GM12878 (cell line): Measurements from ENCODE around the gene ESR2.

Experiments
- CTCF ChIP-seq, 3 experiments: IDR thresholded peaks in 2 of 3; conservative IDR thresholded peaks in 1 of 3; 2 replicates each; pipeline ENCODE4 v1.5.1; 2011; ENCODE audit warnings: low read depth in 3 of 3, low read length in 3 of 3, mild to moderate bottlenecking in 3 of 3, control low read depth in 2 of 3, moderate library complexity in 2 of 3, inconsistent platforms in 1 of 3, mixed read lengths in 1 of 3; ENCODE audit not compliant: control insufficient read depth in 2 of 3, insufficient read depth in 1 of 3; ENCODE audit errors: extremely low read depth in 1 of 3
- ESRRA ChIP-seq: IDR thresholded peaks from 2 replicates; pipeline ENCODE4 v1.6.1; 2012; ENCODE audit warnings: mild to moderate bottlenecking, low read length, improper control_type of control experiment
- FOXM1 ChIP-seq: IDR thresholded peaks from 2 replicates; pipeline ENCODE4 v1.6.1; 2012; ENCODE audit warnings: low read depth, mild to moderate bottlenecking, inconsistent platforms, low read length, moderate library complexity
- HDAC6 ChIP-seq: fragments of 200-600 bp; sonication (generic); IDR thresholded peaks from one replicate; pipeline ENCODE4 v1.8.0; 2017; ENCODE audit warnings: antibody characterized with exemption; ENCODE audit not compliant: unreplicated experiment
- JUNB ChIP-seq: IDR thresholded peaks from 2 replicates; pipeline ENCODE4 v1.6.1; 2016; ENCODE audit warnings: antibody characterized with exemption, mild to moderate bottlenecking
- KDM1A ChIP-seq: fragments of 200-600 bp; sonication (generic); IDR thresholded peaks from 2 replicates; pipeline ENCODE4 v1.6.1; 2016; ENCODE audit warnings: borderline replicate concordance
- PKNOX1 ChIP-seq: fragments of 450-650 bp; IDR thresholded peaks from 2 replicates; pipeline ENCODE4 v1.6.1; 2016; ENCODE audit warnings: mild to moderate bottlenecking
- POLR2A ChIP-seq: IDR thresholded peaks from 2 replicates; pipeline ENCODE4 v1.6.1; 2011; ENCODE audit warnings: low read depth, mild to moderate bottlenecking, low read length
- SIN3A ChIP-seq: IDR thresholded peaks from 2 replicates; pipeline ENCODE4 v1.6.1; 2012; ENCODE audit warnings: low read depth, low read length, improper control_type of control experiment
- TCF7 ChIP-seq: IDR thresholded peaks from 2 replicates; pipeline ENCODE4 v1.6.1; 2014; ENCODE audit warnings: antibody characterized with exemption, borderline replicate concordance
- ZNF274 ChIP-seq: IDR thresholded peaks from one replicate; pipeline ENCODE4 v1.8.0; 2011; ENCODE audit not compliant: insufficient read length, insufficient read depth
- TF ChIP-seq, protein P1 (sequence below): fragments of 450-650 bp; IDR thresholded peaks from 2 replicates; pipeline ENCODE4 v1.6.1; 2017; ENCODE audit warnings: mild to moderate bottlenecking, moderate library complexity
- TF ChIP-seq, protein P2 (sequence below): fragments of 450-650 bp; IDR thresholded peaks from 2 replicates; pipeline ENCODE4 v1.6.1; 2014; ENCODE audit warnings: mild to moderate bottlenecking
- TF ChIP-seq, protein P3 (sequence below): IDR thresholded peaks from 2 replicates; pipeline ENCODE4 v1.6.1; 2012; ENCODE audit warnings: low read length, inconsistent platforms

DNA sequence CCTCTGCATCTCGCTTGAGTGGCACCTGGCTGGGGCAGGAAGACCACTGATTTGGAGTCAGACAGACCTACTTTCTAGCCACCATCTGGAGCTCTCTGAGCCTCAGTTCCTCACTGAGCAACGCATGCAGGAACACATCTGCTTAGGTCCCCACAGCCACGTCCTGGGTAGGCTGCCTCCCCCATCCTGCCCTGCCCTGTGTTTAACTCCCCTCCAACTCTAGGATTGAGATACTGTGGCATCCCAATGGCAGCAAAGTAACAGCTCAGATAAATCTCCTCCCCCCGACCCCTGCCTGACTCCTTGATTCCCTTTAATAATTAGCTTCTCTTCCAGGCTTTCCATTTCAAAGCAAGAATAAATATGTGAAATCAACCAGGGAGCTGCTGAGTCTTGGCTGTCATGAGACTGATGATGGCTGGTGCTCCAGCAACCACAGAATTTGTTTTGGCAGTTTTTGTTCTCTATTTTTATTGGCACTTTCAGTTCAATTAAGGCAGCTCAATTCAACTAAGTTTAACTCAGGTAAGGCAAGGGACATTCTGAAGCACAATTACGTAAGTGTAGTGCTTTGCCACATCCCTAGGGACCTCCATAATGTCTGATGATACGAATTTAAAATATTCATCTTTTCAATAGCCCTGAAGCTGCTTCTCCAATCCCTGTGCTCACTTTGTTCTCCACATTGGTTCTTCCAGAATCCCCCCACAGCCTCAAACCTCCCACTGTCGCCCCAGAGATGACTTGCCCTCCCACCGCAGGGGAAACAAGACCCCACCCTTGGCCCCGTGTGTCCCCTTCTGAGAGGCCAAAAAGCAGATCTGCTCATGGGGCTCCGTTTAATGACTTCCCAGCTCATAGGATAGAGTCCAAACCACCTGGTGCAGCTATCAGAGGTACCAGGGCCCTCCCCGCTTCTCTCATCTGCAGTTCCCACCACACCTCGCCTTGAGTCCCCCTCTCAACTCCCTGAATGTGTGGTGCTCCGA, 58.2 kb downstream of the ESR2 start:
- TF ChIP-seq, protein P1, sequence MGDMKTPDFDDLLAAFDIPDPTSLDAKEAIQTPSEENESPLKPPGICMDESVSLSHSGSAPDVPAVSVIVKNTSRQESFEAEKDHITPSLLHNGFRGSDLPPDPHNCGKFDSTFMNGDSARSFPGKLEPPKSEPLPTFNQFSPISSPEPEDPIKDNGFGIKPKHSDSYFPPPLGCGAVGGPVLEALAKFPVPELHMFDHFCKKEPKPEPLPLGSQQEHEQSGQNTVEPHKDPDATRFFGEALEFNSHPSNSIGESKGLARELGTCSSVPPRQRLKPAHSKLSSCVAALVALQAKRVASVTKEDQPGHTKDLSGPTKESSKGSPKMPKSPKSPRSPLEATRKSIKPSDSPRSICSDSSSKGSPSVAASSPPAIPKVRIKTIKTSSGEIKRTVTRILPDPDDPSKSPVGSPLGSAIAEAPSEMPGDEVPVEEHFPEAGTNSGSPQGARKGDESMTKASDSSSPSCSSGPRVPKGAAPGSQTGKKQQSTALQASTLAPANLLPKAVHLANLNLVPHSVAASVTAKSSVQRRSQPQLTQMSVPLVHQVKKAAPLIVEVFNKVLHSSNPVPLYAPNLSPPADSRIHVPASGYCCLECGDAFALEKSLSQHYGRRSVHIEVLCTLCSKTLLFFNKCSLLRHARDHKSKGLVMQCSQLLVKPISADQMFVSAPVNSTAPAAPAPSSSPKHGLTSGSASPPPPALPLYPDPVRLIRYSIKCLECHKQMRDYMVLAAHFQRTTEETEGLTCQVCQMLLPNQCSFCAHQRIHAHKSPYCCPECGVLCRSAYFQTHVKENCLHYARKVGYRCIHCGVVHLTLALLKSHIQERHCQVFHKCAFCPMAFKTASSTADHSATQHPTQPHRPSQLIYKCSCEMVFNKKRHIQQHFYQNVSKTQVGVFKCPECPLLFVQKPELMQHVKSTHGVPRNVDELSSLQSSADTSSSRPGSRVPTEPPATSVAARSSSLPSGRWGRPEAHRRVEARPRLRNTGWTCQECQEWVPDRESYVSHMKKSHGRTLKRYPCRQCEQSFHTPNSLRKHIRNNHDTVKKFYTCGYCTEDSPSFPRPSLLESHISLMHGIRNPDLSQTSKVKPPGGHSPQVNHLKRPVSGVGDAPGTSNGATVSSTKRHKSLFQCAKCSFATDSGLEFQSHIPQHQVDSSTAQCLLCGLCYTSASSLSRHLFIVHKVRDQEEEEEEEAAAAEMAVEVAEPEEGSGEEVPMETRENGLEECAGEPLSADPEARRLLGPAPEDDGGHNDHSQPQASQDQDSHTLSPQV = no peak
- no peak for TF ChIP-seq ESRRA
- peak; percentile 25; the same call in 1 of the 2 replicates for TF ChIP-seq JUNB
- TF ChIP-seq SIN3A = no peak
- TF ChIP-seq FOXM1 = peak; percentile 81; the same call in 1 of the 2 replicates
- TF ChIP-seq KDM1A = no peak
- TF ChIP-seq ZNF274 = no peak
- peak; percentile 76 for TF ChIP-seq POLR2A
- TF ChIP-seq CTCF (IDR thresholded peaks at IDR 0.05 in 2 of 3, conservative IDR thresholded peaks at IDR 0.05 in 1 of 3; ENCODE audit: control insufficient read depth in 2 of 3, extremely low read depth in 1 of 3, insufficient read depth in 1 of 3, low read depth in 3 of 3, low read length in 3 of 3) = no peak
- TF ChIP-seq, protein P2, sequence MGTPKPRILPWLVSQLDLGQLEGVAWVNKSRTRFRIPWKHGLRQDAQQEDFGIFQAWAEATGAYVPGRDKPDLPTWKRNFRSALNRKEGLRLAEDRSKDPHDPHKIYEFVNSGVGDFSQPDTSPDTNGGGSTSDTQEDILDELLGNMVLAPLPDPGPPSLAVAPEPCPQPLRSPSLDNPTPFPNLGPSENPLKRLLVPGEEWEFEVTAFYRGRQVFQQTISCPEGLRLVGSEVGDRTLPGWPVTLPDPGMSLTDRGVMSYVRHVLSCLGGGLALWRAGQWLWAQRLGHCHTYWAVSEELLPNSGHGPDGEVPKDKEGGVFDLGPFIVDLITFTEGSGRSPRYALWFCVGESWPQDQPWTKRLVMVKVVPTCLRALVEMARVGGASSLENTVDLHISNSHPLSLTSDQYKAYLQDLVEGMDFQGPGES = no peak
- peak; percentile 91 for TF ChIP-seq PKNOX1
- TF ChIP-seq, protein P3, sequence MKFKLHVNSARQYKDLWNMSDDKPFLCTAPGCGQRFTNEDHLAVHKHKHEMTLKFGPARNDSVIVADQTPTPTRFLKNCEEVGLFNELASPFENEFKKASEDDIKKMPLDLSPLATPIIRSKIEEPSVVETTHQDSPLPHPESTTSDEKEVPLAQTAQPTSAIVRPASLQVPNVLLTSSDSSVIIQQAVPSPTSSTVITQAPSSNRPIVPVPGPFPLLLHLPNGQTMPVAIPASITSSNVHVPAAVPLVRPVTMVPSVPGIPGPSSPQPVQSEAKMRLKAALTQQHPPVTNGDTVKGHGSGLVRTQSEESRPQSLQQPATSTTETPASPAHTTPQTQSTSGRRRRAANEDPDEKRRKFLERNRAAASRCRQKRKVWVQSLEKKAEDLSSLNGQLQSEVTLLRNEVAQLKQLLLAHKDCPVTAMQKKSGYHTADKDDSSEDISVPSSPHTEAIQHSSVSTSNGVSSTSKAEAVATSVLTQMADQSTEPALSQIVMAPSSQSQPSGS = peak; percentile 81
- TF ChIP-seq TCF7 = no peak
- no peak for TF ChIP-seq HDAC6
